Adrenal gland (tissue), 5 donors: ENCODE data around the gene ANKRD33B.

ENCODE experiments used
- CTCF ChIP-seq, 6 experiments: fragments of 450-650 bp in 4 of 6; fragments of 200-600 bp in 2 of 6; sonication (generic) in 1 of 6; IDR thresholded peaks; 1 replicate in 5 of 6; 2 replicates in 1 of 6; pipeline versions ENCODE4 v1.5.1 to v1.8.0; 2016 to 2021; ENCODE audit warnings: antibody characterized with exemption in 6 of 6, mild to moderate bottlenecking in 2 of 6, moderate library complexity in 1 of 6
- POLR2A ChIP-seq, 2 donors: fragments of 450-650 bp; IDR thresholded peaks; one replicate each; pipeline ENCODE4 v1.6.1; 2017; ENCODE audit warnings: antibody characterized with exemption in 2 of 2, mild to moderate bottlenecking in 2 of 2, moderate library complexity in 1 of 2
- donor health status: DM: no; HTN: no; CAD: no.

- TF ChIP-seq POLR2A (IDR thresholded peaks at IDR 0.05): no peak
- no peak for TF ChIP-seq CTCF (IDR thresholded peaks at IDR 0.05)
These were observed 107.5 kb downstream of the ANKRD33B start for GRCh38 chr5:10671041-10672008.
